HL-60 (cell line): ENCODE results near the gene CA5B.

Experiments used
- POLR2AphosphoS5 ChIP-seq: IDR thresholded peaks from 2 replicates; pipeline ENCODE4 v1.6.1; 2012; ENCODE audit warnings: low read depth
- SPI1 ChIP-seq: IDR thresholded peaks from 2 replicates; pipeline ENCODE4 v1.6.1; 2012; ENCODE audit warnings: low read depth, mild to moderate bottlenecking, borderline replicate concordance
- TF ChIP-seq, protein P1 (sequence below): IDR thresholded peaks from one replicate; pipeline ENCODE4 v1.5.1; 2011; ENCODE audit warnings: low read length, control low read depth, inconsistent platforms; ENCODE audit not compliant: insufficient read depth

DNA sequence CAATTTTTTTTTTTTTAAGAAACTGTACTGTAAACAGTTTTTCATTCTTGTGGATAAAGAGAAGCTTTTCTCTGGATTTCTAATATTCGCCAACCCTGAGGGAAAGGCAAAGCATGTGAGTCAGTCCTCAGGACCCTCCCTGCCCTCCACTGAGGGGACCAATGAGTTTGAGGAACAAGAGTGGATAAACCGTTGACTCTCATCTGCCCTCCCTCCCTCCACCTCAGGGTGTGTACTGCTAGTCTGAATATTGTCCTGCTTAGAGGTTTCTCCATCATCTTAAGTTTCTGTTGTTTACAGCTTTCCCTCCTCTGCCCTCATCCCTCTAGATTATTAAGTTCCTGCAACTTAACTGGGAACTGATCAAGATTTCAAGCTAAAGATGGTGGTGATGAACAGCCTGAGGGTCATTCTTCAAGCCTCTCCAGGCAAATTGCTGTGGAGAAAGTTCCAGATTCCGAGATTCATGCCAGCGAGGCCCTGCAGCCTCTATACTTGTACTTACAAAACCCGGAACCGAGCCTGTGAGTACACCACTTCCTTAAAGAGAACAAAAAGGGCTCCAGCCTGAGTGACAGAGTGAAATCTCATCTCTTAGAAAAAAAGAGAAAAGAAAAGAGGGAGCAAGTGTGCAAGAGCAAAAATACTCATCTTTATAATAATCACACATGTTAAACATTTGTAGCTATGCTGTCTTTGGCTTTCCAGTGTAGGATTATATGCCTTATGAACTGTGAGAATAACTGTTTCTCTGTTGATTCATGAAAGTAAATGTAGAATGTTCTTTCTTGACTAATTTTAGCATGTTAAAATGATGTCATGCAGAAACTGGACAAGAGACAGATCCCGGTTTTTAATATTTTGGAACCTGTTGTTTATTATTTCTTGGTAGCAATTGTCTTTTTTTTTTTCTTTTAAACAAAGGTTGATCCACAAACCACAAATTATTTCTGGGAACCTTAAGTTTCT, 11.9 kb downstream of the CA5B start:
- TF ChIP-seq, protein P1, sequence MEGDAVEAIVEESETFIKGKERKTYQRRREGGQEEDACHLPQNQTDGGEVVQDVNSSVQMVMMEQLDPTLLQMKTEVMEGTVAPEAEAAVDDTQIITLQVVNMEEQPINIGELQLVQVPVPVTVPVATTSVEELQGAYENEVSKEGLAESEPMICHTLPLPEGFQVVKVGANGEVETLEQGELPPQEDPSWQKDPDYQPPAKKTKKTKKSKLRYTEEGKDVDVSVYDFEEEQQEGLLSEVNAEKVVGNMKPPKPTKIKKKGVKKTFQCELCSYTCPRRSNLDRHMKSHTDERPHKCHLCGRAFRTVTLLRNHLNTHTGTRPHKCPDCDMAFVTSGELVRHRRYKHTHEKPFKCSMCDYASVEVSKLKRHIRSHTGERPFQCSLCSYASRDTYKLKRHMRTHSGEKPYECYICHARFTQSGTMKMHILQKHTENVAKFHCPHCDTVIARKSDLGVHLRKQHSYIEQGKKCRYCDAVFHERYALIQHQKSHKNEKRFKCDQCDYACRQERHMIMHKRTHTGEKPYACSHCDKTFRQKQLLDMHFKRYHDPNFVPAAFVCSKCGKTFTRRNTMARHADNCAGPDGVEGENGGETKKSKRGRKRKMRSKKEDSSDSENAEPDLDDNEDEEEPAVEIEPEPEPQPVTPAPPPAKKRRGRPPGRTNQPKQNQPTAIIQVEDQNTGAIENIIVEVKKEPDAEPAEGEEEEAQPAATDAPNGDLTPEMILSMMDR = no peak
- TF ChIP-seq POLR2AphosphoS5 (no peak), SPI1 (peak; percentile 77; the same call in 1 of the 2 replicates)
